H9 (cell line): ENCODE measurements around the gene GPC6. TPM values are rescaled to one million over a fixed set of nuclear protein-coding genes. Genes with fewer than 3 reads are reported as not detected.

Source experiments
- DNase-seq: peaks from one replicate; pipeline ENCODE4 v3.0.0-alpha.2; 2017
- H2AFZ ChIP-seq: one replicate; pipeline ENCODE4 v1.6.1; 2013; ENCODE audit warnings: mild to moderate bottlenecking, low read length, control low read depth, moderate library complexity
- H2AK5ac ChIP-seq: 2 replicates; pipeline ENCODE4 v1.6.1; 2013; ENCODE audit warnings: low read length, control low read depth, mixed read lengths; ENCODE audit not compliant: insufficient read length
- H2BK120ac ChIP-seq: one replicate; pipeline ENCODE4 v1.6.1; 2013; ENCODE audit warnings: low read depth, mild to moderate bottlenecking, low read length, control low read depth, inconsistent platforms; ENCODE audit not compliant: poor library complexity, severe bottlenecking
- H2BK12ac ChIP-seq: 2 replicates; pipeline ENCODE4 v1.6.1; 2013; ENCODE audit warnings: low read length, control low read depth, mixed read lengths, low read depth; ENCODE audit not compliant: insufficient read length
- H2BK15ac ChIP-seq: 2 replicates; pipeline ENCODE4 v1.6.1; 2013; ENCODE audit warnings: low read depth, low read length, control low read depth
- H2BK20ac ChIP-seq: one replicate; pipeline ENCODE4 v1.6.1; 2013; ENCODE audit warnings: low read depth, mild to moderate bottlenecking, low read length, control low read depth, inconsistent platforms; ENCODE audit not compliant: poor library complexity, severe bottlenecking
- H2BK5ac ChIP-seq: 2 replicates; pipeline ENCODE4 v1.6.1; 2013; ENCODE audit warnings: low read length, control low read depth, mixed read lengths; ENCODE audit not compliant: insufficient read length
- H3K14ac ChIP-seq: 2 replicates; pipeline ENCODE4 v1.6.1; 2013; ENCODE audit warnings: low read length, control low read depth; ENCODE audit not compliant: insufficient read depth
- H3K18ac ChIP-seq: 2 replicates; pipeline ENCODE4 v1.6.1; 2013; ENCODE audit warnings: low read depth, mild to moderate bottlenecking, mixed read lengths, low read length, control low read depth; ENCODE audit not compliant: insufficient read length
- H3K23ac ChIP-seq: 2 replicates; pipeline ENCODE4 v1.6.1; 2013; ENCODE audit warnings: low read length, control low read depth, mixed read lengths, low read depth; ENCODE audit not compliant: insufficient read length
- H3K23me2 ChIP-seq: 2 replicates; pipeline ENCODE4 v1.6.1; 2013; ENCODE audit warnings: low read depth, mild to moderate bottlenecking, mixed read lengths, low read length, control low read depth; ENCODE audit not compliant: insufficient read length, poor library complexity, severe bottlenecking
- H3K27ac ChIP-seq: 2 replicates; pipeline ENCODE4 v1.5.1; 2013; ENCODE audit warnings: low read length, control low read depth, mixed read lengths, low read depth; ENCODE audit not compliant: insufficient read length
- H3K27me3 ChIP-seq: 2 replicates; pipeline ENCODE4 v1.6.1; 2013; ENCODE audit warnings: low read length, control low read depth, inconsistent platforms; ENCODE audit not compliant: insufficient read depth
- H3K4ac ChIP-seq: 2 replicates; pipeline ENCODE4 v1.6.1; 2013; ENCODE audit warnings: low read depth, mild to moderate bottlenecking, control low read depth, inconsistent platforms, low read length, moderate library complexity
- H3K4me1 ChIP-seq: 2 replicates; pipeline ENCODE4 v1.6.1; 2013; ENCODE audit warnings: low read length, control low read depth, inconsistent platforms; ENCODE audit not compliant: insufficient read depth
- H3K4me2 ChIP-seq: 2 replicates; pipeline ENCODE4 v1.6.1; 2013; ENCODE audit warnings: low read length, control low read depth, mixed read lengths; ENCODE audit not compliant: insufficient read length, insufficient read depth
- H3K56ac ChIP-seq: 2 replicates; pipeline ENCODE4 v1.6.1; 2013; ENCODE audit warnings: low read depth, mild to moderate bottlenecking, mixed read lengths, low read length, control low read depth; ENCODE audit not compliant: insufficient read length
- H3K79me1 ChIP-seq: 2 replicates; pipeline ENCODE4 v1.6.1; 2013; ENCODE audit warnings: low read depth, mild to moderate bottlenecking, moderate library complexity, low read length, control low read depth, inconsistent platforms; ENCODE audit not compliant: insufficient read depth, poor library complexity, severe bottlenecking
- H3K79me2 ChIP-seq: 2 replicates; pipeline ENCODE4 v1.6.1; 2013; ENCODE audit warnings: low read length, control low read depth, inconsistent platforms; ENCODE audit not compliant: insufficient read depth
- H3K9ac ChIP-seq: 2 replicates; pipeline ENCODE4 v1.6.1; 2013; ENCODE audit warnings: low read length, control low read depth, mixed read lengths; ENCODE audit not compliant: insufficient read length; ENCODE audit errors: extremely low read depth
- H3K9me3 ChIP-seq: one replicate; pipeline ENCODE4 v1.6.1; 2013; ENCODE audit warnings: low read depth, low read length, inconsistent platforms; ENCODE audit not compliant: control insufficient read depth
- H3T11ph ChIP-seq: one replicate; pipeline ENCODE4 v1.6.1; 2013; ENCODE audit warnings: mild to moderate bottlenecking, low read length, control low read depth, inconsistent platforms
- H4K20me1 ChIP-seq: one replicate; pipeline ENCODE4 v1.6.1; 2013; ENCODE audit not compliant: control insufficient read depth, insufficient read length, insufficient read depth
- H4K5ac ChIP-seq: 2 replicates; pipeline ENCODE4 v1.6.1; 2013; ENCODE audit warnings: low read depth, mild to moderate bottlenecking, mixed read lengths, low read length, control low read depth; ENCODE audit not compliant: insufficient read length
- H4K8ac ChIP-seq: replicated peaks from 2 replicates; pipeline ENCODE4 v1.6.1; 2013; ENCODE audit warnings: low read length, control low read depth, mixed read lengths, low read depth; ENCODE audit not compliant: insufficient read length
- H4K91ac ChIP-seq: 2 replicates; pipeline ENCODE4 v1.6.1; 2013; ENCODE audit warnings: low read depth, mild to moderate bottlenecking, moderate library complexity, mixed read lengths, low read length, control low read depth; ENCODE audit not compliant: insufficient read length
- H3K27ac Mint-ChIP-seq, 3 experiments: 2 replicates in 2 of 3; 3 replicates in 1 of 3; pipeline ENCODE4 v1.8.0; 2020 to 2021; ENCODE audit warnings: mixed read lengths in 3 of 3, mild to moderate bottlenecking in 1 of 3, moderate library complexity in 1 of 3
- H3K27me3 Mint-ChIP-seq: 2 replicates; pipeline ENCODE4 v1.8.0; 2021; ENCODE audit warnings: low read depth, mild to moderate bottlenecking, moderate library complexity, mixed read lengths
- H3K36me3 Mint-ChIP-seq, 3 experiments: 2 replicates in 2 of 3; 3 replicates in 1 of 3; pipeline ENCODE4 v1.8.0; 2020 to 2021; ENCODE audit warnings: low read depth in 3 of 3, mixed read lengths in 3 of 3; ENCODE audit not compliant: insufficient read depth in 1 of 3
- H3K4me1 Mint-ChIP-seq, 2 experiments: 2 replicates each; pipeline ENCODE4 v1.8.0; 2020; ENCODE audit warnings: mixed read lengths in 2 of 2
- H3K4me3 Mint-ChIP-seq, 2 experiments: 2 replicates in 1 of 2; 3 replicates in 1 of 2; pipeline ENCODE4 v1.8.0; 2020 to 2021; ENCODE audit warnings: mild to moderate bottlenecking in 2 of 2, mixed read lengths in 2 of 2, moderate library complexity in 1 of 2
- H3K9me3 Mint-ChIP-seq, 2 experiments: 2 replicates in 1 of 2; 3 replicates in 1 of 2; pipeline ENCODE4 v1.8.0; 2020; ENCODE audit warnings: mild to moderate bottlenecking in 2 of 2, mixed read lengths in 2 of 2, moderate library complexity in 1 of 2
- WGBS: extraction: QIAGEN DNeasy Blood & Tissue Kit; methylation state at CpG from one replicate; pipeline ENCODE4 v1.1.7; 2013; ENCODE audit warnings: missing lambda C conversion rate, low lambda C conversion rate, mixed read lengths; ENCODE audit not compliant: insufficient read length; ENCODE audit errors: extremely low coverage; 5-methylcytosine and 5-hydroxymethylcytosine counted together
- total RNA-seq: library from RNA; stranded (reverse); gene quantifications from 2 replicates; pipeline ENCODE4 v1.2.1, GENCODE V29; 2021
- TF ChIP-seq, protein P1 (sequence below): fragments of 200-600 bp; sonication (generic); conservative IDR thresholded peaks from 3 replicates; pipeline ENCODE4 v1.8.0; 2021; ENCODE audit warnings: antibody characterized with exemption, mild to moderate bottlenecking

The GPC6 gene
- total RNA-seq, 1 experiment from 2014 or later, result 15.6 TPM

GRCh38 chr13:93882086-93882651 is 655.6 kb downstream of the GPC6 start:
- H2BK12ac ChIP-seq, result no peak overlapping the region
- Mint-ChIP-seq H3K36me3 (peaks cover 4 to 12% (median 7%) of the 10 kb centered on the region in 3 experiments; a peak in 6 of 7 replicates), H3K4me3 (no peak overlapping the region), H3K4me1 (peaks cover 0 to 2% of the 10 kb centered on the region in 2 experiments; a peak in 1 of 4 replicates), H3K9me3 (peaks cover 11% of the 10 kb centered on the region in 2 experiments), H3K27ac (no peak overlapping the region), H3K27me3 (no peaks in the 10 kb centered on the region)
- no peak overlapping the region for H2BK120ac ChIP-seq
- H3K27me3 ChIP-seq, result no peaks in the 10 kb centered on the region
- H3K9me3 ChIP-seq, result no peaks in the 10 kb centered on the region
- H3K4me2 ChIP-seq, result no peak overlapping the region
- H3K14ac ChIP-seq, result no peak overlapping the region
- no peaks in the 10 kb centered on the region for H3K79me2 ChIP-seq
- H4K20me1 ChIP-seq, result no peaks in the 10 kb centered on the region
- H3T11ph ChIP-seq, result no peak overlapping the region
- no peaks in the 10 kb centered on the region for H3K4me1 ChIP-seq
- no peak overlapping the region for H3K18ac ChIP-seq
- no peak overlapping the region for H2AFZ ChIP-seq
- H3K9ac ChIP-seq, result no peak overlapping the region
- no peaks in the 10 kb centered on the region for H3K79me1 ChIP-seq
- no peak overlapping the region for H2BK15ac ChIP-seq
- H4K8ac ChIP-seq, result no peak overlapping the region
- no peaks in the 10 kb centered on the region for H3K23me2 ChIP-seq
- H4K91ac ChIP-seq, result no peak overlapping the region
- no peak overlapping the region for H3K56ac ChIP-seq
- H3K23ac ChIP-seq, result no peak overlapping the region
- no CpG with 5 or more reads among the region's 6 CpGs for WGBS
- no peak overlapping the region for H2AK5ac ChIP-seq
- TF ChIP-seq, protein P1, sequence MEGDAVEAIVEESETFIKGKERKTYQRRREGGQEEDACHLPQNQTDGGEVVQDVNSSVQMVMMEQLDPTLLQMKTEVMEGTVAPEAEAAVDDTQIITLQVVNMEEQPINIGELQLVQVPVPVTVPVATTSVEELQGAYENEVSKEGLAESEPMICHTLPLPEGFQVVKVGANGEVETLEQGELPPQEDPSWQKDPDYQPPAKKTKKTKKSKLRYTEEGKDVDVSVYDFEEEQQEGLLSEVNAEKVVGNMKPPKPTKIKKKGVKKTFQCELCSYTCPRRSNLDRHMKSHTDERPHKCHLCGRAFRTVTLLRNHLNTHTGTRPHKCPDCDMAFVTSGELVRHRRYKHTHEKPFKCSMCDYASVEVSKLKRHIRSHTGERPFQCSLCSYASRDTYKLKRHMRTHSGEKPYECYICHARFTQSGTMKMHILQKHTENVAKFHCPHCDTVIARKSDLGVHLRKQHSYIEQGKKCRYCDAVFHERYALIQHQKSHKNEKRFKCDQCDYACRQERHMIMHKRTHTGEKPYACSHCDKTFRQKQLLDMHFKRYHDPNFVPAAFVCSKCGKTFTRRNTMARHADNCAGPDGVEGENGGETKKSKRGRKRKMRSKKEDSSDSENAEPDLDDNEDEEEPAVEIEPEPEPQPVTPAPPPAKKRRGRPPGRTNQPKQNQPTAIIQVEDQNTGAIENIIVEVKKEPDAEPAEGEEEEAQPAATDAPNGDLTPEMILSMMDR, result no peak
- no peak overlapping the region for H3K27ac ChIP-seq
- H2BK5ac ChIP-seq, result no peak overlapping the region
- no peak overlapping the region for H2BK20ac ChIP-seq
- H4K5ac ChIP-seq, result no peak overlapping the region
- DNase-seq, result no peak
- H3K4ac ChIP-seq, result no peak overlapping the region
